ENCODE results near the gene SLC11A1.

Gene SLC11A1

GRCh38 chr2:218347172-218347571 lies 34.9 kb upstream of the SLC11A1 start:
- ATAC-seq, result no peak
- TF ChIP-seq TCF4 (CRISPR knock-in tag; IDR thresholded peaks at IDR 0.05; ENCODE audit: borderline replicate concordance), result no peak

DNA sequence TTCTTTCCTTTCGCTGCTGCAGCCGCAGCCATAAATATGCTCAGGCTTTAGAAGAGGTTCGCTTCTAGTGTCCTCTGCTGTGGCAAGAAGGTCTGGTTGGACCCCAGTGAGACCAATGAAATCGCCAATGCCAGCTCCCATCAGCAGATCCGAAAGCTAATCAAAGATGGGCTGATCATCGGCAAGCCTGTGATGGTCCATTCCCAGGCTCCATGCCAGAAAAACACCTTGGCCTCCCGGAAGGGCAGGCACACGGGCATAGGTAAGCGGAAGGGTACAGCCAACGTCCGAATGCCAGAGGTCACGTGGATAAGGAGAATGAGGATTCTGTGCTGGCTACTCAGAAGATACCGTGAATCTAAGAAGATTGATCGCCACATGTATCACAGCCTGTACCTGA lies 28.0 kb upstream of the SLC11A1 start:
- ATAC-seq, result no peak
- no peak for TF ChIP-seq SNAI2 (CRISPR knock-in tag; IDR thresholded peaks at IDR 0.05)
- TF ChIP-seq OSR1 (CRISPR knock-in tag; IDR thresholded peaks at IDR 0.05), result no peak
- no peak for TF ChIP-seq RARB (CRISPR knock-in tag; IDR thresholded peaks at IDR 0.05)
- TF ChIP-seq BACH2 (CRISPR knock-in tag; IDR thresholded peaks at IDR 0.05; ENCODE audit: borderline replicate concordance), result no peak
- no peak for TF ChIP-seq ARNTL (CRISPR knock-in tag; IDR thresholded peaks at IDR 0.05; ENCODE audit: borderline replicate concordance, low read depth)
- no peak for TF ChIP-seq ZFP3 (CRISPR knock-in tag; IDR thresholded peaks at IDR 0.05)
- TF ChIP-seq, protein P1, sequence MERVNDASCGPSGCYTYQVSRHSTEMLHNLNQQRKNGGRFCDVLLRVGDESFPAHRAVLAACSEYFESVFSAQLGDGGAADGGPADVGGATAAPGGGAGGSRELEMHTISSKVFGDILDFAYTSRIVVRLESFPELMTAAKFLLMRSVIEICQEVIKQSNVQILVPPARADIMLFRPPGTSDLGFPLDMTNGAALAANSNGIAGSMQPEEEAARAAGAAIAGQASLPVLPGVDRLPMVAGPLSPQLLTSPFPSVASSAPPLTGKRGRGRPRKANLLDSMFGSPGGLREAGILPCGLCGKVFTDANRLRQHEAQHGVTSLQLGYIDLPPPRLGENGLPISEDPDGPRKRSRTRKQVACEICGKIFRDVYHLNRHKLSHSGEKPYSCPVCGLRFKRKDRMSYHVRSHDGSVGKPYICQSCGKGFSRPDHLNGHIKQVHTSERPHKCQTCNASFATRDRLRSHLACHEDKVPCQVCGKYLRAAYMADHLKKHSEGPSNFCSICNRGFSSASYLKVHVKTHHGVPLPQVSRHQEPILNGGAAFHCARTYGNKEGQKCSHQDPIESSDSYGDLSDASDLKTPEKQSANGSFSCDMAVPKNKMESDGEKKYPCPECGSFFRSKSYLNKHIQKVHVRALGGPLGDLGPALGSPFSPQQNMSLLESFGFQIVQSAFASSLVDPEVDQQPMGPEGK (CRISPR knock-in tag; IDR thresholded peaks at IDR 0.05; ENCODE audit: borderline replicate concordance), result no peak
- TF ChIP-seq TOX (CRISPR knock-in tag; IDR thresholded peaks at IDR 0.05; ENCODE audit: borderline replicate concordance), result no peak

DNA sequence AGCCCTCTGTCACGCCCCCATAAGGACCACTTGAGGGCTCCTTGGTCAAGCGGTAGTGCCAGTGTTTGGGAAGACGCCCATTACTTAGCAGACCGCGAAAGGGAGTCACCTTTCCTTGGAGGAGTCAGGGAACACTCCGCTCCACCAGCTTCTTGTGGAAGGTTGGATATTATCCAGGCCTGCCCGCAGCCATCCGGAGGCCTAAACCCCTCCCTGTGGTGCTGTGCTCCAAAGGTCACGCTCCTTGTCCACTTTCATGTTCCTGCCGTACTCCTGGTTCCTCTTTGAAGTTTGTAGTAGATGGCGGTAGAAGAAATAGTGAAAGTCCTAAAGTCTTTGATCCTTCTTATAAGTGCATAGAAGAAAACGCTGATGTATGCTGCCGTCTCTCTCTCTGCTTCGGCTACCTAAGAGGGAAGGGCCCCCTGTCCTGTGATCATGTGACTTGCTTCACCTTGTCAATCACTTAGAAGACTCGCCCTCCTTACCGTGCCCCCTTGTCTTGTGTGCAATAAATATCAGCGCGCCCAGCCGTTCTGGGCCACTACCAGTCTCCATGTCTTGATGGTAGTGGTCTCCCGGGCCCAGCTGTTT lies 27.1 kb upstream of the SLC11A1 start:
- no peak for TF ChIP-seq SNAI2 (CRISPR knock-in tag; IDR thresholded peaks at IDR 0.05)
- no peak for TF ChIP-seq TSHZ2 (CRISPR knock-in tag; IDR thresholded peaks at IDR 0.05)
- TF ChIP-seq ZC3H10 (CRISPR knock-in tag; IDR thresholded peaks at IDR 0.05), result no peak
- no peak for TF ChIP-seq BACH2 (CRISPR knock-in tag; IDR thresholded peaks at IDR 0.05; ENCODE audit: borderline replicate concordance)
- no peak for TF ChIP-seq GLIS3 (CRISPR knock-in tag; IDR thresholded peaks at IDR 0.05)
- no peak for TF ChIP-seq OSR1 (CRISPR knock-in tag; IDR thresholded peaks at IDR 0.05)
- no peak for TF ChIP-seq CREB5 (CRISPR knock-in tag; IDR thresholded peaks at IDR 0.05; ENCODE audit: low read depth)
- ATAC-seq, result no peak

DNA sequence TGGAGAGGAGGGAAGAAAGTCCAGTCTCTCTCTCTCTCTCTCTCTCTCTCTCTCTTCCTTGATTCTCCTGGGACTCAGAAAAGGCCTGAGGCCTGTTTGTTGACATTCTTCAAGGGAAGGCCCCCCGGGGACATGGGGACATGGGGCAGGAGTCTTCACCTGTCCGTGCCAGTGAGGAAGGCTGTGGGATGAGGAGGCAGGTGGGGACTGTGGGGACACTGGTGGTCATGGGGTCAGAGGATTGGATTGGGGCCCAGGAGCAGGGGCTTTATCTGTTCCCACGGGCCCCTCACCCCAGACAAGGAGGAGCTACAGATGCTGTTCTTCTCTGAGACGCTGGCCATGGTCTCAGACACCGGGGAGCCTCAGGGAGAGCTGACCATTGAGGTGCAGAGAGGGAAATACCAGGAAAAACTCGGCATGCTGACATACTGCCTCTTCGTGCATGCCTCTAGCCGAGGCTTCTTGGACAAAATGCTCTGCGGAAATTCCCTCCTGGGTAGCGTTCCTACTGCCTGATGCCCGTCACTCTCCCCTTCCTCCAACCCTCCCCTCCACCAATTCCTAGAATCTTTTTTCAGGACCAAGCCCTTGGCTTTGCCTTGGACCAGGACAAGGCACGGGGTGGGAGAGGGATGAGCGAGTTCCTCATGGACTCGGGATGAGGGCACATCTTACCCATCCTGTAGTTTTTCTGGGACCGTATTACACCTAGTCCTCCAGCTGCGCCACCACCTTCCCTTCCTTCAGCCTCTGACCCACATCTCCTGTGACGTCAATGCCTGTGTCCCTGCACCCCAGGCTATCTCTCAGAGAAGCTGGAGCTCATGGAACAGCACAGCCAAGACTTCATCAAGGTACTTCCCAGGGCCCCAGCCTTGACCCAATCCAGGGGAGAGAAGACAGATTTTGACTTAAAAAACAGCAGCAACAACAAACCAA lies 24.6 kb upstream of the SLC11A1 start:
- TF ChIP-seq TSHZ2 (CRISPR knock-in tag; IDR thresholded peaks at IDR 0.05) (no peak), ARNTL (CRISPR knock-in tag; IDR thresholded peaks at IDR 0.05; ENCODE audit: borderline replicate concordance, low read depth) (no peak), CREB5 (CRISPR knock-in tag; IDR thresholded peaks at IDR 0.05; ENCODE audit: low read depth) (no peak), POU6F1 (CRISPR knock-in tag; IDR thresholded peaks at IDR 0.05; ENCODE audit: borderline replicate concordance, low read depth) (no peak), PPARA (CRISPR knock-in tag; IDR thresholded peaks at IDR 0.05; ENCODE audit: borderline replicate concordance) (no peak), CSRNP3 (CRISPR knock-in tag; IDR thresholded peaks at IDR 0.05) (no peak), TOX (CRISPR knock-in tag; IDR thresholded peaks at IDR 0.05; ENCODE audit: borderline replicate concordance) (no peak), ZNF565 (CRISPR knock-in tag; conservative IDR thresholded peaks at IDR 0.05; ENCODE audit: low read depth) (no peak)
- ATAC-seq, result no peak
